Colonic mucosa (tissue), 4 donors: ENCODE data around the gene ACTR2. TPM values are rescaled to one million over a fixed set of nuclear protein-coding genes. Genes with fewer than 3 reads are reported as not detected.
"Not testable (repeated sequence)": the region's sequence is repeated elsewhere in the genome, so short reads cannot be mapped to it uniquely, and the experiment has no call there.

ENCODE experiments used
- DNase-seq: peaks from one replicate; pipeline ENCODE4 v3.0.0-alpha.2; 2020
- H3K27ac ChIP-seq: fragments of 200-600 bp; one replicate; pipeline ENCODE4 v1.8.0; 2021
- H3K27me3 ChIP-seq: fragments of 200-600 bp; one replicate; pipeline ENCODE4 v1.8.0; 2021
- H3K36me3 ChIP-seq: fragments of 200-600 bp; one replicate; pipeline ENCODE4 v1.8.0; 2021
- H3K4me1 ChIP-seq: fragments of 200-600 bp; one replicate; pipeline ENCODE4 v1.8.0; 2021; ENCODE audit warnings: mild to moderate bottlenecking
- H3K4me3 ChIP-seq: fragments of 200-600 bp; one replicate; pipeline ENCODE4 v1.8.0; 2021
- H3K9ac ChIP-seq, 2 donors: one replicate each; pipeline ENCODE4 v1.7.0; 2013; ENCODE audit warnings: control low read depth in 2 of 2, low read depth in 2 of 2, low read length in 2 of 2
- H3K9me3 ChIP-seq: fragments of 200-600 bp; one replicate; pipeline ENCODE4 v1.8.0; 2021
- intact Hi-C: fragments of 100-400 bp; cut with DNase I; formaldehyde crosslinking; loops from one replicate; pipeline ENCODE4 v1.14.1; 2022
- total RNA-seq, 2 donors: library from RNA; stranded (reverse); fragmentation: NEBNext Ultra II Directional in 1 of 2; extraction: Animal tissue kit (Norgen Biotek cat#: 25700) in 1 of 2; gene quantifications; one replicate each; pipeline ENCODE4 v1.2.1, GENCODE V29; 2021
- TF ChIP-seq, protein P1 (sequence below): fragments of 200-600 bp; IDR thresholded peaks from one replicate; pipeline ENCODE4 v1.8.0; 2022; ENCODE audit warnings: antibody characterized with exemption, mild to moderate bottlenecking
- donor health status: healthy.
- donor health status: DM: no; HTN: no; CAD: no.
- donor health status: DM: no; HTN: no; CAD: no.

Gene ACTR2
- total RNA-seq, 2 donors from 2014 or later: 314 to 406 TPM

- no peaks in the 10 kb centered on the region for H3K9me3 ChIP-seq
- H3K4me1 ChIP-seq: no peaks in the 10 kb centered on the region
- no peaks in the 10 kb centered on the region for H3K27me3 ChIP-seq
- no peak overlapping the region for H3K27ac ChIP-seq
- no peaks in the 10 kb centered on the region for H3K36me3 ChIP-seq
- H3K4me3 ChIP-seq: no peak overlapping the region
- H3K9ac ChIP-seq: no peak overlapping the region
- no peak for DNase-seq
- TF ChIP-seq, protein P1, sequence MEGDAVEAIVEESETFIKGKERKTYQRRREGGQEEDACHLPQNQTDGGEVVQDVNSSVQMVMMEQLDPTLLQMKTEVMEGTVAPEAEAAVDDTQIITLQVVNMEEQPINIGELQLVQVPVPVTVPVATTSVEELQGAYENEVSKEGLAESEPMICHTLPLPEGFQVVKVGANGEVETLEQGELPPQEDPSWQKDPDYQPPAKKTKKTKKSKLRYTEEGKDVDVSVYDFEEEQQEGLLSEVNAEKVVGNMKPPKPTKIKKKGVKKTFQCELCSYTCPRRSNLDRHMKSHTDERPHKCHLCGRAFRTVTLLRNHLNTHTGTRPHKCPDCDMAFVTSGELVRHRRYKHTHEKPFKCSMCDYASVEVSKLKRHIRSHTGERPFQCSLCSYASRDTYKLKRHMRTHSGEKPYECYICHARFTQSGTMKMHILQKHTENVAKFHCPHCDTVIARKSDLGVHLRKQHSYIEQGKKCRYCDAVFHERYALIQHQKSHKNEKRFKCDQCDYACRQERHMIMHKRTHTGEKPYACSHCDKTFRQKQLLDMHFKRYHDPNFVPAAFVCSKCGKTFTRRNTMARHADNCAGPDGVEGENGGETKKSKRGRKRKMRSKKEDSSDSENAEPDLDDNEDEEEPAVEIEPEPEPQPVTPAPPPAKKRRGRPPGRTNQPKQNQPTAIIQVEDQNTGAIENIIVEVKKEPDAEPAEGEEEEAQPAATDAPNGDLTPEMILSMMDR: no peak
- intact Hi-C loops: no loop called here
These were observed 27.7 kb downstream of the ACTR2 start for GRCh38 chr2:65255356-65255755.

DNA sequence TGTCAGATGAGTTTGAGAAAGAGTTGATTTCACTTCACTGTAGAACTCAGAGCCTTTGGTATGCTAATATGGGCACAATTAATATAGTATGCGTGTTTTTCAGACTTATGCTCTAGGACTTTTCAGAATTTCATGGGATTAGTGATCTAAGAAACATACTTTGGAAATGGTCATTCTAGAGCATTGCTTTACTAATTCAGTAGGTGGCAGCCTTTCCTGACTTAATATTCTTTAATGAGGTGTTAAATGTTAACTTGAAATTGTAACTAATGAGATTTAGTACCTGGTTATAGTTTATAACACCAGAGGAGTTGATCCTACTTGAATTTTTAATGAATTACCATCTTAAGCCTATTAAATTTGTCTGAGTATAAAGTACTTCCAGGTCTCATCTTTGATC lies 28.4 kb downstream of the ACTR2 start:
- Histone ChIP-seq H3K4me1 (no peaks in the 10 kb centered on the region), H3K36me3 (no peaks in the 10 kb centered on the region), H3K4me3 (no peak overlapping the region), H3K9ac (no peak overlapping the region), H3K27me3 (no peaks in the 10 kb centered on the region), H3K9me3 (no peaks in the 10 kb centered on the region), H3K27ac (no peak overlapping the region)
- intact Hi-C loops: no loop called here
- TF ChIP-seq, protein P1: no peak
- no peak for DNase-seq

DNA sequence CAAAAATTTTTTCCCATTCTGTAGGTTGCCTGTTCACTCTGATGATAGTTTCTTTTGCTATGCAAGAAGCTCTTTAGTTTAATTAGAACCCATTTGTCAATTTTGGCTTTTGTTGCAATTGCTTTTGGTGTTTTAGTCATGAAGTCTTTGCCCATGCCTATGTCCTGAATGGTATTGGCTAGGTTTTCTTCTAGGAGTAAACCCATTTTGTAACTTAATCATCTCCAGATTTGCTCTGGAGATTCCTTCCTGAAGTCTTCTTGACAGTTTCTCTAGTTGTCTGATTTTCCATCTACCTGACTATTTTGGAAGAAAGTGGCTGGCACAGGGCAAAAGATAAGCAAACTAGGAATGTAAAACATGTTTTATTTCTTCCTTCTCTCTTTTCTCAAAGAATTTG lies 30.2 kb downstream of the ACTR2 start:
- H3K4me1 ChIP-seq, intact Hi-C loops, H3K9ac ChIP-seq, DNase-seq, H3K27ac ChIP-seq, H3K9me3 ChIP-seq, H3K36me3 ChIP-seq, H3K27me3 ChIP-seq, H3K4me3 ChIP-seq: not testable (repeated sequence)

GRCh38 chr2:65261676-65262075 lies 34.0 kb downstream of the ACTR2 start:
- Histone ChIP-seq H3K4me3 (no peak overlapping the region), H3K4me1 (no peaks in the 10 kb centered on the region), H3K9me3 (no peaks in the 10 kb centered on the region), H3K36me3 (no peaks in the 10 kb centered on the region), H3K9ac (no peak overlapping the region), H3K27ac (no peak overlapping the region), H3K27me3 (no peaks in the 10 kb centered on the region)
- TF ChIP-seq, protein P1: no peak
- intact Hi-C loops: loop anchor here (10.0 kb wide), 1 partner anchor 173 kb away; the partner anchor contains the start of gene SPRED2
- no peak for DNase-seq

DNA sequence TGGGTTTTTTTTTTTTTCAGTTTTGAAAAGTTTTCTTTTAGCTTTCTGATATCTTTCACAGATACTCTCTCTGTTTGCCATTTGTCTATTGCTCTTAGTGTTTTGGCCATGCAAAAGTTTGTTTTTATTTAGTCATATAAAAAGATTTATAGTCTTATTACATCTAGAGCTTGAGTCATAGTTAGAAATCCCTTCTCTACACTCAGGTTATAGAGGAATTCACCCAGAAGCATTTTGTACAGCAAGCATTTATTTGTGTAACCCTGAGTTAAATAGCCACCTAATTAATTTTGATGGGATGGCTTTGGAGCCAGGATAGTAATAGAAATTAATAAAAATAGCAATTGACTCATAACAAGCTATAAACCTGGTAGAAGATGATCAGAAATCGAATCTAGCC lies 35.6 kb downstream of the ACTR2 start:
- no peak overlapping the region for H3K9ac ChIP-seq
- intact Hi-C loops: loop anchor here (10.0 kb wide), 1 partner anchor 172 kb away; the partner anchor contains the start of gene SPRED2
- DNase-seq: no peak
- no peak overlapping the region for H3K4me3 ChIP-seq
- H3K4me1 ChIP-seq: no peaks in the 10 kb centered on the region
- H3K27ac ChIP-seq: no peak overlapping the region
- H3K9me3 ChIP-seq: no peaks in the 10 kb centered on the region
- H3K36me3 ChIP-seq: no peaks in the 10 kb centered on the region
- TF ChIP-seq, protein P1: no peak
- H3K27me3 ChIP-seq: no peaks in the 10 kb centered on the region

DNA sequence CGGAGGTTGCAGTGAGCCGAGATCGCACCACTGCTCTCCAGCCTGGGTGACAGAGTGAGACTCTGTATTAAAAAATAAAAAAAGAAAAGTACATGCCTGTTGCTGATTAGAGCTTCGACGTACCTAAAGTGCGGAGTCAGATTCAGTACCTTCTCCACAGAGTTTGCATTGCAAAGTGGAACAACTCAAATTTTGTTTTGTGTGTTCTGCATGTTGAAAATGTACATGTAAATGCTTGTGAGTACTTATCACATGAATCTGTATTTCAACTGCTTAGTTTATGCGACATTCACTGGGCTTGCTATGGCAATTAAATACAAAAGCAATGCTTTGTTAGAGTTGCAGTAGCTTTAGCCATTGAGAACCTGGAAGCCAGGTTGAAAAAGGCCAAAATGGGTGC lies 36.4 kb downstream of the ACTR2 start:
- TF ChIP-seq, protein P1: no peak
- Histone ChIP-seq H3K4me3 (no peak overlapping the region), H3K9ac (no peak overlapping the region), H3K4me1 (no peaks in the 10 kb centered on the region), H3K9me3 (no peaks in the 10 kb centered on the region), H3K27ac (no peak overlapping the region), H3K27me3 (no peaks in the 10 kb centered on the region), H3K36me3 (no peaks in the 10 kb centered on the region)
- no peak for DNase-seq
- intact Hi-C loops: loop anchor here (10.0 kb wide), 1 partner anchor 171 kb away; the partner anchor contains the start of gene SPRED2
